Keratinocyte (primary cell): ENCODE results near the gene LLGL1. TPM values are rescaled to one million over a fixed set of nuclear protein-coding genes. Genes with fewer than 3 reads are reported as not detected.

Source experiments
- DNase-seq: peaks from one replicate; pipeline ENCODE4 v3.0.0-alpha.2; 2011; ENCODE audit warnings: low read depth, missing footprints, low spot score
- FAIRE-seq: peaks from 2 replicates; lab custom pipeline; 2011; peaks lifted over from hg19 to GRCh38; lab: Jason Lieb, UNC
- H2AFZ ChIP-seq: 2 replicates; pipeline ENCODE4 v1.6.0; 2012; ENCODE audit warnings: low read length, control low read depth, inconsistent platforms; ENCODE audit not compliant: control insufficient read depth
- H3K27ac ChIP-seq: 2 replicates; pipeline ENCODE4 v1.5.1; 2011; ENCODE audit warnings: low read length; ENCODE audit not compliant: control insufficient read depth, insufficient read depth
- H3K27me3 ChIP-seq: 3 replicates; pipeline ENCODE4 v1.6.0; 2011; ENCODE audit warnings: low read length; ENCODE audit not compliant: control insufficient read depth, insufficient read depth; ENCODE audit errors: extremely low read depth
- H3K36me3 ChIP-seq, 2 experiments: 2 replicates in 1 of 2; 3 replicates in 1 of 2; pipeline ENCODE4 v1.5.1; 2011; ENCODE audit warnings: low read length in 2 of 2, mild to moderate bottlenecking in 1 of 2; ENCODE audit not compliant: control insufficient read depth in 2 of 2, insufficient read depth in 2 of 2; ENCODE audit errors: extremely low read depth in 1 of 2
- H3K4me1 ChIP-seq: 3 replicates; pipeline ENCODE4 v1.5.1; 2011; ENCODE audit warnings: low read length; ENCODE audit not compliant: control insufficient read depth, insufficient read depth; ENCODE audit errors: extremely low read depth
- H3K4me2 ChIP-seq: 3 replicates; pipeline ENCODE4 v1.6.0; 2011; ENCODE audit warnings: low read depth, low read length; ENCODE audit not compliant: control insufficient read depth, insufficient read depth; ENCODE audit errors: extremely low read depth
- H3K4me3 ChIP-seq, 3 experiments: fragments of 200-600 bp in 1 of 3; sonication (generic) in 1 of 3; 2 replicates in 2 of 3; 3 replicates in 1 of 3; pipeline ENCODE4 v1.5.1; 2011 to 2016; ENCODE audit warnings: low read length in 3 of 3, mild to moderate bottlenecking in 3 of 3, control low read depth in 2 of 3, inconsistent platforms in 1 of 3, low read depth in 1 of 3, mixed read lengths in 1 of 3, mixed run types in 1 of 3, moderate library complexity in 1 of 3; ENCODE audit not compliant: control insufficient read depth in 2 of 3, insufficient read depth in 2 of 3; ENCODE audit errors: extremely low read depth in 1 of 3
- H3K79me2 ChIP-seq: 2 replicates; pipeline ENCODE4 v1.6.0; 2012; ENCODE audit warnings: low read length; ENCODE audit not compliant: control insufficient read depth, insufficient read depth
- H3K9ac ChIP-seq: 3 replicates; pipeline ENCODE4 v1.6.0; 2011; ENCODE audit warnings: low read length; ENCODE audit not compliant: control insufficient read depth, insufficient read depth; ENCODE audit errors: extremely low read depth
- H3K9me1 ChIP-seq: 3 replicates; pipeline ENCODE4 v1.6.0; 2011; ENCODE audit warnings: low read length; ENCODE audit not compliant: control insufficient read depth, insufficient read depth; ENCODE audit errors: extremely low read depth
- H3K9me3 ChIP-seq: 2 replicates; pipeline ENCODE4 v1.5.1; 2012; ENCODE audit warnings: low read depth, low read length; ENCODE audit not compliant: control insufficient read depth
- H4K20me1 ChIP-seq: 3 replicates; pipeline ENCODE4 v1.6.0; 2011; ENCODE audit warnings: low read length; ENCODE audit not compliant: control insufficient read depth, insufficient read depth; ENCODE audit errors: extremely low read depth
- CTCF ChIP-seq, 3 experiments: IDR thresholded peaks in 1 of 3; conservative IDR thresholded peaks in 1 of 3; optimal IDR thresholded peaks in 1 of 3; 2 replicates in 2 of 3; 3 replicates in 1 of 3; pipeline versions ENCODE3 to v1.5.1; 2011; ENCODE audit warnings: low read length in 3 of 3, mild to moderate bottlenecking in 3 of 3, moderate library complexity in 2 of 3, control low read depth in 1 of 3, inconsistent platforms in 1 of 3; ENCODE audit not compliant: insufficient read depth in 2 of 3; ENCODE audit errors: extremely low read depth in 1 of 3
- EZH2 ChIP-seq: IDR thresholded peaks from one replicate; pipeline ENCODE4 v1.6.1; 2012; ENCODE audit warnings: inconsistent platforms, mild to moderate bottlenecking, low read length, moderate library complexity
- dilution Hi-C: fragments of 300-500 bp; cut with MboI; formaldehyde crosslinking; loops from one replicate; pipeline ENCODE4 v1.7.0; 2020; ENCODE audit warnings: low sequenced_read_pairs; ENCODE audit not compliant: extremely low pct_ligation_motif_present
- polyA plus RNA-seq, 5 experiments: library from polyadenylated mRNA; depleted of rRNA in 3 of 5; stranded (reverse) in 3 of 5; stranded (forward) in 1 of 5; unstranded in 1 of 5; fragments of >200 nt; gene quantifications; 1 replicate in 1 of 5; 2 replicates in 3 of 5; 3 replicates in 1 of 5; pipeline versions ENCODE4 v1.2.1 to v1.2.3, GENCODE V29; 2011 to 2012; ENCODE audit warnings: missing spikeins in 2 of 5, low read depth in 1 of 5, low replicate concordance in 1 of 5

LLGL1 gene
- polyA plus RNA-seq, 1 donor (not counting 4 experiments of a cell fraction or from before 2014, with no cell fraction given), result 13.8 TPM

GRCh38 chr17:18194804-18195203 is 30.6 kb upstream of the LLGL1 start:
- no peak overlapping the region for H3K4me2 ChIP-seq
- FAIRE-seq (no peak), DNase-seq (no peak)
- no peak for TF ChIP-seq EZH2
- peaks cover 20% of the 10 kb centered on the region for H3K4me1 ChIP-seq
- peaks cover 14 to 38% of the 10 kb centered on the region in 2 experiments for H3K36me3 ChIP-seq
- no peak overlapping the region for H3K4me3 ChIP-seq
- peaks cover 5% of the 10 kb centered on the region for H3K9me1 ChIP-seq
- H3K27ac ChIP-seq, result peak overlapping the region; percentile 22
- peaks cover 33% of the 10 kb centered on the region for H4K20me1 ChIP-seq
- H3K79me2 ChIP-seq, result peaks cover 79% of the 10 kb centered on the region
- no peaks in the 10 kb centered on the region for H3K9me3 ChIP-seq
- dilution Hi-C loops, result no loop called here
- no peaks in the 10 kb centered on the region for H3K27me3 ChIP-seq
- no peak overlapping the region for H3K9ac ChIP-seq
- no peak overlapping the region for H2AFZ ChIP-seq

DNA sequence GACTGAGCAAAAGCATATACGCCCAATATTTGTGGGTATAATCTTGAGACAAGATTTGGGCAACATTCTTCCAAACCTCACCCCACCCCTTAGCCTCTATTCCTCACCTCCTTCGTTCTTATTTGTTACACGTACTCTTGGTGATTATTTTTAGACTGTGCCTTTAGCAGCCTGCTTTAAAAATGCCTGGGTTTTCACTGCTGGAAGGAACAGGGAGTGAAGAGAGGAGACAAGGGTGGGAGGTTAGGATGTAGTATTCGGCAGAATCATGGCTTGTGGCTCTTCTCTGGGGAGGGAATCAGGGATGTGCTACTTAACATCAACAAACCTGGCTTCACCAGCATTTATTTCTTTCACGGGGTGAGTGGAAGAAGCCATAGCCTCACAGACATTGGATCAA is 30.2 kb upstream of the LLGL1 start:
- H3K4me2 ChIP-seq, result no peak overlapping the region
- H3K9me1 ChIP-seq, result peaks cover 5% of the 10 kb centered on the region
- FAIRE-seq (no peak), DNase-seq (no peak)
- no peak for TF ChIP-seq EZH2
- TF ChIP-seq CTCF (optimal IDR thresholded peaks at IDR 0.05 in 1 of 3, IDR thresholded peaks at IDR 0.05 in 1 of 3, conservative IDR thresholded peaks at IDR 0.05 in 1 of 3; ENCODE audit: extremely low read depth in 1 of 3, insufficient read depth in 2 of 3, low read length in 3 of 3), result no peak
- H3K36me3 ChIP-seq, result peaks cover 16 to 38% of the 10 kb centered on the region in 2 experiments
- no peaks in the 10 kb centered on the region for H3K9me3 ChIP-seq
- no peak overlapping the region for H3K4me3 ChIP-seq
- H3K9ac ChIP-seq, result no peak overlapping the region
- no peaks in the 10 kb centered on the region for H3K27me3 ChIP-seq
- no peak overlapping the region for H3K27ac ChIP-seq
- H2AFZ ChIP-seq, result no peak overlapping the region
- dilution Hi-C loops, result no loop called here
- peaks cover 33% of the 10 kb centered on the region for H4K20me1 ChIP-seq
- H3K4me1 ChIP-seq, result peaks cover 20% of the 10 kb centered on the region
- peaks cover 78% of the 10 kb centered on the region for H3K79me2 ChIP-seq

GRCh38 chr17:18197535-18198194 is 27.8 kb upstream of the LLGL1 start:
- DNase-seq (no peak), FAIRE-seq (no peak)
- H3K9me3 ChIP-seq, result no peaks in the 10 kb centered on the region
- dilution Hi-C loops, result no loop called here
- H2AFZ ChIP-seq, result no peak overlapping the region
- H3K4me2 ChIP-seq, result peak overlapping the region; percentile 22
- peaks cover 16 to 38% of the 10 kb centered on the region in 2 experiments for H3K36me3 ChIP-seq
- H3K27ac ChIP-seq, result no peak overlapping the region
- no peak overlapping the region for H3K4me3 ChIP-seq
- H3K27me3 ChIP-seq, result no peaks in the 10 kb centered on the region
- no peak overlapping the region for H3K9ac ChIP-seq
- no peak for TF ChIP-seq CTCF (optimal IDR thresholded peaks at IDR 0.05 in 1 of 3, IDR thresholded peaks at IDR 0.05 in 1 of 3, conservative IDR thresholded peaks at IDR 0.05 in 1 of 3; ENCODE audit: extremely low read depth in 1 of 3, insufficient read depth in 2 of 3, low read length in 3 of 3)
- no peak for TF ChIP-seq EZH2
- H3K79me2 ChIP-seq, result peaks cover 77% of the 10 kb centered on the region
- peaks cover 37% of the 10 kb centered on the region for H4K20me1 ChIP-seq
- peaks cover 20% of the 10 kb centered on the region for H3K4me1 ChIP-seq
- peaks cover 3% of the 10 kb centered on the region for H3K9me1 ChIP-seq
